Spleen (tissue), 11 donors: ENCODE data around the gene AP1AR. TPM values are rescaled to one million over a fixed set of nuclear protein-coding genes. Genes with fewer than 3 reads are reported as not detected.

ENCODE experiments used
- DNase-seq: peaks from one replicate; pipeline ENCODE4 v3.0.0-alpha.2; 2020
- H3K27ac ChIP-seq, 8 donors: fragments of 200-600 bp; sonication (generic) in 7 of 8; 1 replicate in 4 of 8; 2 replicates in 4 of 8; pipeline versions ENCODE4 v1.5.0 to v1.8.0; 2016 to 2021; ENCODE audit warnings: inconsistent platforms in 4 of 8, mild to moderate bottlenecking in 4 of 8, moderate library complexity in 1 of 8
- H3K27me3 ChIP-seq, 7 donors: fragments of 200-600 bp; sonication (generic) in 6 of 7; replicated peaks in 1 of 7; 1 replicate in 4 of 7; 2 replicates in 3 of 7; pipeline versions ENCODE4 v1.5.0 to v1.8.0; 2016 to 2021; ENCODE audit warnings: inconsistent platforms in 3 of 7, mild to moderate bottlenecking in 1 of 7
- H3K36me3 ChIP-seq, 6 donors: fragments of 200-600 bp; sonication (generic) in 5 of 6; 1 replicate in 4 of 6; 2 replicates in 2 of 6; pipeline versions ENCODE4 v1.5.0 to v1.8.0; 2016 to 2021; ENCODE audit warnings: inconsistent platforms in 2 of 6
- H3K4me1 ChIP-seq, 6 donors: fragments of 200-600 bp; sonication (generic) in 5 of 6; 1 replicate in 3 of 6; 2 replicates in 3 of 6; pipeline versions ENCODE4 v1.5.0 to v1.8.0; 2016 to 2021; ENCODE audit warnings: inconsistent platforms in 3 of 6
- H3K4me3 ChIP-seq, 8 donors: fragments of 200-600 bp; sonication (generic) in 7 of 8; 1 replicate in 4 of 8; 2 replicates in 4 of 8; pipeline versions ENCODE4 v1.5.0 to v1.8.0; 2016 to 2021; ENCODE audit warnings: inconsistent platforms in 4 of 8, mild to moderate bottlenecking in 4 of 8, moderate library complexity in 2 of 8
- H3K9me3 ChIP-seq, 8 donors: fragments of 200-600 bp; sonication (generic) in 7 of 8; 1 replicate in 4 of 8; 2 replicates in 4 of 8; pipeline versions ENCODE4 v1.5.0 to v1.8.0; 2016 to 2021; ENCODE audit warnings: inconsistent platforms in 4 of 8
- POLR2A ChIP-seq, 3 donors: fragments of 450-650 bp; IDR thresholded peaks; one replicate each; pipeline ENCODE4 v1.5.1; 2017; ENCODE audit warnings: antibody characterized with exemption in 3 of 3, mild to moderate bottlenecking in 1 of 3
- POLR2AphosphoS5 ChIP-seq, 3 donors: sonication (generic); formaldehyde crosslinking; IDR thresholded peaks; one replicate each; pipeline ENCODE4 v1.5.1; 2017; ENCODE audit warnings: antibody characterized with exemption in 3 of 3
- WGBS, 5 donors: extraction: QIAGEN DNeasy Blood & Tissue Kit in 3 of 5; methylation state at CpG; one replicate each; pipeline versions ENCODE4 v1.1.5 to v1.1.7; 2013 to 2018; 5-methylcytosine and 5-hydroxymethylcytosine counted together
- intact Hi-C: fragments of 100-400 bp; cut with DNase I; formaldehyde crosslinking; loops from one replicate; pipeline ENCODE4 v1.15.0; 2023; ENCODE audit warnings: low total_unique reads
- polyA plus RNA-seq, 3 donors: library from polyadenylated mRNA; stranded (reverse); fragments of 200-250 nt; gene quantifications; one replicate each; pipeline ENCODE4 v1.2.1, GENCODE V29; 2013
- total RNA-seq, 7 donors: library from RNA; depleted of rRNA in 3 of 7; stranded (reverse); fragments of >200 nt in 3 of 7; fragmentation: NEBNext Ultra II Directional in 4 of 7; extraction: Animal tissue kit (Norgen Biotek cat#: 25700) in 4 of 7; gene quantifications; one replicate each; pipeline versions ENCODE4 v1.1.0 to v1.2.1, GENCODE V29; 2016 to 2021
- TF ChIP-seq, protein P1 (sequence below), 11 experiments: fragments of 200-600 bp in 7 of 11; fragments of 450-650 bp in 4 of 11; sonication (generic) in 4 of 11; IDR thresholded peaks in 8 of 11; conservative IDR thresholded peaks in 3 of 11; 1 replicate in 7 of 11; 2 replicates in 4 of 11; pipeline versions ENCODE4 v1.4.0 to v1.8.0; 2016 to 2021; ENCODE audit warnings: antibody characterized with exemption in 11 of 11, inconsistent platforms in 4 of 11, mild to moderate bottlenecking in 1 of 11
- donor health status: healthy with polysubstance abuse.
- donor health status: DM: no; HTN: no; CAD: no; lungs with moderate emphysema.
- donor health status: DM: no; HTN: no; CAD: no.
- donor health status: Bipolar disorder and iron deficiency.
- donor health status: healthy.
- donor health status: DM: no; HTN: no; CAD: no.
- donor health status: DM: yes; HTN: yes; CAD: no.

Gene AP1AR
- total and polyA plus RNA-seq, 10 donors = 9.7 to 32.4 (median 21.5) TPM

DNA sequence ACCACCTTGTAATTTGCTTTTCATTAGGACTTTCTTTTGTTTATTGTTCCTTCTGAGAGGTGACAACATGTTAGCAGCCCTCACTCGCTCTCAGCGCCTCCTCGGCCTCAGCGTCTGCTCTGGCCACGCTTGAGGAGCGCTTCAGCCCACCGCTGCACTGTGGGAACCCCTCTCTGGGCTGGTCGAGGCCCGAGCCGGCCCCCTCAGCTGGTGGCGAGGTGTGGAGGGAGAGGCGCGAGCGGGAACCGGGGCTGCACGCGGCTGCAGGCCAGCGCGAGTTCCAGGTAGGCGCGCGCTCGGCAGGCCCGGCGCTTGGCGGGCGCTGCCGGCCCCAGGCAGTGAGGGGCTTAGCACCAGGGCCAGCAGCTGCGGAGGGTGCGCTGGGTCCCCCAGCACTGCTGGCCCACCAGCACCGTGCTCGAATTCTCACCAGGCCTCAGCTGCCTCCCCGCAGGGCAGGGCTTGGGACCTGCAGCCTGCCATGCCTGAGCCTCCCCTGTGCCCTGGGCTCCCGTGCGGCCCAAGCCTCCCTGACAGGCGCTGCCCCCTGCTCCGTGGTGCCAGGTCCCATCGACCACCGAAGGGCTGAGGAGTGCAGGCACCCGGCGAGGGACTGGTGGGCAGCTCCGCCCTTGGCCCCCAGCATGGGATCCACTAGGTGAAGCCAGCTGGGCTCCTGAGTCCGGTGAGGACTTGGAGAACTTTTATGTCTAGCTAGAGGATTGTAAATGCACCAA, 9.2 kb upstream of the AP1AR start:
- TF ChIP-seq POLR2A (IDR thresholded peaks at IDR 0.05) (no peak), POLR2AphosphoS5 (IDR thresholded peaks at IDR 0.05) (no peak)
- TF ChIP-seq, protein P1, sequence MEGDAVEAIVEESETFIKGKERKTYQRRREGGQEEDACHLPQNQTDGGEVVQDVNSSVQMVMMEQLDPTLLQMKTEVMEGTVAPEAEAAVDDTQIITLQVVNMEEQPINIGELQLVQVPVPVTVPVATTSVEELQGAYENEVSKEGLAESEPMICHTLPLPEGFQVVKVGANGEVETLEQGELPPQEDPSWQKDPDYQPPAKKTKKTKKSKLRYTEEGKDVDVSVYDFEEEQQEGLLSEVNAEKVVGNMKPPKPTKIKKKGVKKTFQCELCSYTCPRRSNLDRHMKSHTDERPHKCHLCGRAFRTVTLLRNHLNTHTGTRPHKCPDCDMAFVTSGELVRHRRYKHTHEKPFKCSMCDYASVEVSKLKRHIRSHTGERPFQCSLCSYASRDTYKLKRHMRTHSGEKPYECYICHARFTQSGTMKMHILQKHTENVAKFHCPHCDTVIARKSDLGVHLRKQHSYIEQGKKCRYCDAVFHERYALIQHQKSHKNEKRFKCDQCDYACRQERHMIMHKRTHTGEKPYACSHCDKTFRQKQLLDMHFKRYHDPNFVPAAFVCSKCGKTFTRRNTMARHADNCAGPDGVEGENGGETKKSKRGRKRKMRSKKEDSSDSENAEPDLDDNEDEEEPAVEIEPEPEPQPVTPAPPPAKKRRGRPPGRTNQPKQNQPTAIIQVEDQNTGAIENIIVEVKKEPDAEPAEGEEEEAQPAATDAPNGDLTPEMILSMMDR (IDR thresholded peaks at IDR 0.05 in 8 of 11, conservative IDR thresholded peaks at IDR 0.05 in 3 of 11) = no peak
- H3K9me3 ChIP-seq = peaks cover 0 to 11% (median 0%) of the 10 kb centered on the region in 8 donors
- H3K36me3 ChIP-seq = no peaks in the 10 kb centered on the region
- no peak for DNase-seq
- no peak overlapping the region for H3K4me3 ChIP-seq
- H3K27me3 ChIP-seq = no peaks in the 10 kb centered on the region
- 94 to 98% (median 96%) methylated on average over 21 to 43 of the region's 43 CpGs for WGBS, 5 donors
- intact Hi-C loops = no loop called here
- H3K27ac ChIP-seq = no peak overlapping the region
- no peaks in the 10 kb centered on the region for H3K4me1 ChIP-seq

DNA sequence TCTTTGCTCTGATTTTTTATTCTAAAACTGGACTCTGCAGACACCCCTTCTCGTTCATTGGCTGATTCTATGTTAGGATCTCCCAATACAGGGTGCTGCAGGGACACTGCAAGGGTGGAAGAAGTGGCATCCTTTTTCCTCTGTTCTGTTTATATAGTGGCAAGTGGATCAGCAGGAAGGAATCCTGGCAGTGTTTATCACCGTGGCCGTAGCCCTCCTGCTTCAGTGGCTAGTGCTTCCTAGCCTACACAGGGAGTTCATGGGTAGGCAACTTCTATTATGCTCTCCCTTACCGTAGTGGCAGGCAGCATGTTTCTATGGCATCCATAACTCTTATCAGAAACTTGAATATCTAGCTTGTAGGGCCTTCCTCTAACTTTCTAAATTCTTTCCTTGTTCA, 6.4 kb upstream of the AP1AR start:
- no peaks in the 10 kb centered on the region for H3K36me3 ChIP-seq
- no peak overlapping the region for H3K27ac ChIP-seq
- no peaks in the 10 kb centered on the region for H3K27me3 ChIP-seq
- peaks cover 0 to 11% (median 0%) of the 10 kb centered on the region in 8 donors for H3K9me3 ChIP-seq
- peaks cover 0 to 7% (median under 1%) of the 10 kb centered on the region in 6 donors for H3K4me1 ChIP-seq
- intact Hi-C loops = no loop called here
- no peak for TF ChIP-seq POLR2A (IDR thresholded peaks at IDR 0.05)
- TF ChIP-seq, protein P1 (IDR thresholded peaks at IDR 0.05 in 8 of 11, conservative IDR thresholded peaks at IDR 0.05 in 3 of 11) = no peak
- no peak for TF ChIP-seq POLR2AphosphoS5 (IDR thresholded peaks at IDR 0.05)
- WGBS, 5 donors = 72 to 83% (median 77%) methylated on average over 4 of the region's 4 CpGs
- no peak overlapping the region for H3K4me3 ChIP-seq
- DNase-seq = no peak

DNA sequence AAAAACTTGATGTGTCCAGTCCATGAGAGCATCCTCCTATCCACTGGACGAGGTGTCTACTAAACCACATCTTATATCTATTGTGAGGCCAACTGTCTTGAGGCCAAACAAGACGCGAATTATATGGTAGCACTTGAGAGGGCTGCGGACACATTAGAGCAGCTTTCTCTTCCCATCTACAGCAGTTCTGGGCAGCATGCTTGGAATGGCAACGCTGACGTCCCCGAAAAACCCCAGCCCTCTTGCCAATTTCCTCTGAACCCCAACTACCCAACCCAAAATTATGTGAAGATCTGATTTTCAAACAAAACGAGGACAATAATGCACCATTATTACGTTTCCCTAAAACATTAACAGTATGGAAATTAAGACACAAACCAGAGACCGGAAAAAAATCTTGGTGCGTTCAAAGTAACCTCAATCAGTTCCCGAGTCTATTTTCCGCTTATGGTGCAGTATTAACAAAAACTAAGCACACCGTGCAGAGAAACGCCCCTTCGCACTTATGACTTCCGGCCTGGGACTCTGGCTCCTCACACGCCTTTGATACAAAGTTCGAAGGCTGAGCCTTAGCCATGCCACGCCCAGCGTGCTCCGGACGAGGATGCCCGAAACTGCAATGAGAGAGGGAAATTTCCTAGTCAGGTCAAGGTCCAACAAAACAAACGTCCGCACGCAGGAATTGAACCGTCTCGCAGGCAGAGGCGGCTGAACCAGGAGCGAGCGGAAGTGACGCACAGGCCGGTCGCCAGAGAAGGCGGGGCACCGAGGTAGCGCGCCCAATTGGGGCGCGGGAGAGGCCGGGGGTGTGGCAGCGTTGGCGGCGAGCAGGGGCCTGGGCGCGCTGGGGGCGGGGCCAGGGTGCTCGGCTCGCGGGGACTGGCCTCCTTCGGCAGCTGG, 458 bp upstream of the AP1AR start:
- Histone ChIP-seq H3K27me3 (no peaks in the 10 kb centered on the region), H3K9me3 (no peaks in the 10 kb centered on the region), H3K4me1 (peaks cover 12 to 54% (median 37%) of the 10 kb centered on the region in 6 donors), H3K4me3 (peak overlapping the region; percentile 45 to 98 (median 90)), H3K36me3 (no peaks in the 10 kb centered on the region), H3K27ac (peak overlapping the region; percentile 67 to 98 (median 96))
- DNase-seq = peak; percentile 99
- peak in 1 of 3 donors; percentile 89 for TF ChIP-seq POLR2AphosphoS5 (IDR thresholded peaks at IDR 0.05)
- TF ChIP-seq POLR2A (IDR thresholded peaks at IDR 0.05) = no peak
- TF ChIP-seq, protein P1 (IDR thresholded peaks at IDR 0.05 in 8 of 11, conservative IDR thresholded peaks at IDR 0.05 in 3 of 11) = no peak
- WGBS, 5 donors = 1% methylated on average over 45 to 52 of the region's 52 CpGs
- intact Hi-C loops = no loop called here
